ENCODE results near the gene ZNF385B. TPM values are rescaled to one million over a fixed set of nuclear protein-coding genes. Genes with fewer than 3 reads are reported as not detected.

The ZNF385B gene
- polyA plus RNA-seq, 1 of the 3 experiments (the other 2 are of a cell fraction), result 0.16 TPM

- no peak overlapping the region for H2AFZ ChIP-seq (ENCODE audit: low read depth)
- 87% methylated on average over 6 of the region's 7 CpGs for WGBS (ENCODE audit: low lambda C conversion rate)
- ChIA-PET CTCF (interaction anchor here (1.2 kb wide), 1 partner anchor 9 kb away, joined by 3 read pairs; no protein-coding TSS in a partner anchor), POLR2A (no interaction called here)
- H3K27me3 ChIP-seq (ENCODE audit: insufficient read depth), result no peaks in the 10 kb centered on the region
- no peaks in the 10 kb centered on the region for H3K9me2 ChIP-seq
- no peak overlapping the region for H3K9ac ChIP-seq
- no peak overlapping the region for H3K27ac ChIP-seq (ENCODE audit: low read depth in 2 of 2, low read length in 1 of 2)
- H3K9me3 ChIP-seq, result no peaks in the 10 kb centered on the region
- no peak for DNase-seq
- no peak for TF ChIP-seq USF1 (IDR thresholded peaks at IDR 0.05; ENCODE audit: borderline replicate concordance, low read depth)
- no peak for TF ChIP-seq CHD2 (IDR thresholded peaks at IDR 0.05; ENCODE audit: low read length, partially characterized antibody)
- TF ChIP-seq GABPA (IDR thresholded peaks at IDR 0.05; ENCODE audit: low read depth), result no peak
- TF ChIP-seq YY1 (IDR thresholded peaks at IDR 0.05; ENCODE audit: low read depth), result no peak
- no peak for TF ChIP-seq MAX (IDR thresholded peaks at IDR 0.05; ENCODE audit: low read depth)
- TF ChIP-seq TAF1 (IDR thresholded peaks at IDR 0.05; ENCODE audit: borderline replicate concordance, low read depth, low read length), result no peak
- no peak for TF ChIP-seq JUND (IDR thresholded peaks at IDR 0.05)
- H3K4me3 ChIP-seq (ENCODE audit: low read depth in 2 of 2, low read length in 1 of 2), result no peak overlapping the region
- H3F3A ChIP-seq (replicated peaks; ENCODE audit: insufficient read depth), result no peaks in the 10 kb centered on the region
- H3K4me2 ChIP-seq, result no peak overlapping the region
- H3K79me2 ChIP-seq (ENCODE audit: insufficient read depth), result no peaks in the 10 kb centered on the region
- no peaks in the 10 kb centered on the region for H4K20me1 ChIP-seq (ENCODE audit: insufficient read depth)
- no peaks in the 10 kb centered on the region for H3K36me3 ChIP-seq (replicated peaks in 1 of 2; ENCODE audit: control insufficient read depth in 1 of 2, insufficient read depth in 2 of 2, low read length in 1 of 2)
- peaks cover 0 to 8% of the 10 kb centered on the region in 2 experiments; a peak in 1 of 4 replicates for H3K4me1 ChIP-seq (ENCODE audit: control insufficient read depth in 1 of 2, insufficient read depth in 2 of 2, low read depth in 1 of 2, low read length in 1 of 2)
These were observed 248.7 kb downstream of the ZNF385B start for GRCh38 chr2:179612591-179613298.

- H3K4me2 ChIP-seq, result no peak overlapping the region
- 33% methylated on average over 1 of the region's 1 CpG for WGBS (ENCODE audit: low lambda C conversion rate)
- H3K79me2 ChIP-seq (ENCODE audit: insufficient read depth), result no peaks in the 10 kb centered on the region
- POLR2A ChIA-PET, result no interaction called here
- H3K36me3 ChIP-seq (replicated peaks in 1 of 2; ENCODE audit: control insufficient read depth in 1 of 2, insufficient read depth in 2 of 2, low read length in 1 of 2), result no peaks in the 10 kb centered on the region
- H3K27me3 ChIP-seq (ENCODE audit: insufficient read depth), result no peaks in the 10 kb centered on the region
- H3K9me2 ChIP-seq, result no peaks in the 10 kb centered on the region
- no peak overlapping the region for H3K27ac ChIP-seq (ENCODE audit: low read depth in 2 of 2, low read length in 1 of 2)
- no peaks in the 10 kb centered on the region for H4K20me1 ChIP-seq (ENCODE audit: insufficient read depth)
- peak; percentile 77; the same call in 1 of the 2 replicates for TF ChIP-seq MEF2A (IDR thresholded peaks at IDR 0.05; ENCODE audit: borderline replicate concordance, low read depth)
- TF ChIP-seq GATA2 (CRISPR knock-in tag; IDR thresholded peaks at IDR 0.05), result no peak
- TF ChIP-seq PBX3 (IDR thresholded peaks at IDR 0.05), result peak; percentile 13; the same call in 1 of the 2 replicates
- H3F3A ChIP-seq (replicated peaks; ENCODE audit: insufficient read depth), result no peaks in the 10 kb centered on the region
- CTCF ChIA-PET, result interaction anchor here (1.2 kb wide), 1 partner anchor 9 kb away, joined by 3 read pairs; no protein-coding TSS in a partner anchor
- peaks cover 0 to 8% of the 10 kb centered on the region in 2 experiments; a peak in 1 of 4 replicates for H3K4me1 ChIP-seq (ENCODE audit: control insufficient read depth in 1 of 2, insufficient read depth in 2 of 2, low read depth in 1 of 2, low read length in 1 of 2)
- no peak overlapping the region for H3K4me3 ChIP-seq (ENCODE audit: low read depth in 2 of 2, low read length in 1 of 2)
- no peak overlapping the region for H3K9ac ChIP-seq
- no peak overlapping the region for H2AFZ ChIP-seq (ENCODE audit: low read depth)
- H3K9me3 ChIP-seq, result no peaks in the 10 kb centered on the region
- no peak for DNase-seq
These were observed 249.3 kb downstream of the ZNF385B start for GRCh38 chr2:179612108-179612507.
